K562 (cell line): ENCODE results near the gene UBR4. TPM values are rescaled to one million over a fixed set of nuclear protein-coding genes. Genes with fewer than 3 reads are reported as not detected.

Experiments
- C11orf30 ChIP-seq: fragments of 450-650 bp; IDR thresholded peaks from 2 replicates; pipeline ENCODE4 v1.6.1; 2016; ENCODE audit warnings: low read depth, mild to moderate bottlenecking
- CTBP1 ChIP-seq: fragments of 450-650 bp; IDR thresholded peaks from 2 replicates; pipeline ENCODE4 v1.6.1; 2016; ENCODE audit warnings: borderline replicate concordance
- FOXO4 ChIP-seq: fragments of 450-650 bp; formaldehyde crosslinking; IDR thresholded peaks from 2 replicates; pipeline ENCODE4 v1.4.0; 2020; ENCODE audit warnings: mild to moderate bottlenecking, moderate library complexity
- KDM1A ChIP-seq, 2 experiments: fragments of 450-650 bp; IDR thresholded peaks; 2 replicates each; pipeline ENCODE4 v1.6.1; 2016; ENCODE audit warnings: mild to moderate bottlenecking in 2 of 2
- KLF10 ChIP-seq: fragments of 250-450 bp; sonication (Bioruptor Pico); IDR thresholded peaks from 2 replicates; pipeline ENCODE4 v1.6.1; 2021; ENCODE audit warnings: matching md5 sums
- KLF16 ChIP-seq: IDR thresholded peaks from 2 replicates; pipeline ENCODE4 v1.6.1; 2016; ENCODE audit warnings: antibody characterized with exemption
- MAFG ChIP-seq: fragments of 450-650 bp; conservative IDR thresholded peaks from 2 replicates; pipeline ENCODE4 v1.6.1; 2016; ENCODE audit warnings: missing genetic modification characterization, missing compliant biosample characterization
- PBX2 ChIP-seq, 2 experiments: IDR thresholded peaks in 1 of 2; conservative IDR thresholded peaks in 1 of 2; 2 replicates each; pipeline ENCODE4 v1.6.1; 2016; ENCODE audit warnings: low read depth in 2 of 2, mild to moderate bottlenecking in 1 of 2, missing compliant biosample characterization in 1 of 2, missing genetic modification characterization in 1 of 2, moderate library complexity in 1 of 2
- PKNOX1 ChIP-seq: fragments of 450-650 bp; IDR thresholded peaks from 2 replicates; pipeline ENCODE4 v1.6.1; 2016
- PRMT5 ChIP-seq: sonication (generic); formaldehyde crosslinking; IDR thresholded peaks from 2 replicates; pipeline ENCODE4 v1.5.0; 2020; ENCODE audit warnings: missing genetic modification reagents
- RREB1 ChIP-seq: fragments of 250-450 bp; sonication (Bioruptor Pico); IDR thresholded peaks from 2 replicates; pipeline ENCODE4 v1.4.0; 2020
- STAT5A ChIP-seq: IDR thresholded peaks from 2 replicates; pipeline ENCODE4 v1.6.1; 2012; ENCODE audit warnings: low read length, inconsistent platforms, borderline replicate concordance
- TAL1 ChIP-seq: fragments of 450-650 bp; IDR thresholded peaks from 2 replicates; pipeline ENCODE4 v1.6.1; 2016; ENCODE audit warnings: mild to moderate bottlenecking
- ZBTB2 ChIP-seq: fragments of 450-650 bp; IDR thresholded peaks from 2 replicates; pipeline ENCODE4 v1.6.1; 2016; ENCODE audit warnings: antibody characterized with exemption
- polyA plus RNA-seq, 8 experiments: library from polyadenylated mRNA; depleted of rRNA in 4 of 8; stranded (reverse) in 5 of 8; unstranded in 3 of 8; fragments of >200 nt; fragmentation: Nextera tagmentation in 2 of 8; fragmentation: Illumina TruSeq in 1 of 8; extraction: Ambion mirVana in 2 of 8; extraction: Trizol in 1 of 8; gene quantifications; 2 replicates each; pipeline versions ENCODE4 v1.2.1 to v1.2.3, GENCODE V29; 2011 to 2014; ENCODE audit warnings: inconsistent platforms in 1 of 8, missing spikeins in 1 of 8
- total RNA-seq, 7 experiments: library from RNA; depleted of rRNA in 6 of 7; stranded (reverse); fragments of >200 nt in 6 of 7; fragmentation: Illumina TruSeq in 2 of 7; extraction: Trizol in 2 of 7; gene quantifications; 2 replicates each; pipeline versions ENCODE4 v1.2.1 to v1.2.3, GENCODE V29; 2011 to 2021; ENCODE audit warnings: low replicate concordance in 1 of 7

UBR4 gene
- total and polyA plus RNA-seq, 9 of the 15 experiments (the other 6 are each of a cell fraction or from before 2014, with no cell fraction given), result 55.4 to 277 (median 123) TPM

- TF ChIP-seq ZBTB2 (no peak), FOXO4 (CRISPR knock-in tag) (no peak), TAL1 (peak; percentile 62), KDM1A (IDR thresholded peaks at IDR 0.05) (peak; percentile 60 to 73), KLF16 (peak; percentile 85), RREB1 (CRISPR knock-in tag) (0 out of 2 replicates have a peak, but pooled peaks have one; percentile 3), PRMT5 (CRISPR knock-in tag) (no peak), CTBP1 (peak; percentile 76; the same call in 1 of the 2 replicates), PBX2 (CRISPR knock-in tag; IDR thresholded peaks at IDR 0.05; ENCODE audit: low read depth) (peak; percentile 33; the same call in 1 of the 2 replicates), PBX2 (tag; conservative IDR thresholded peaks at IDR 0.05; ENCODE audit: low read depth) (peak; percentile 94), KLF10 (CRISPR knock-in tag) (0 out of 2 replicates have a peak, but pooled peaks have one; percentile 38), C11orf30 (peak; percentile 44; the same call in 1 of the 2 replicates), PKNOX1 (peak; percentile 91), MAFG (tag) (peak; percentile 81), STAT5A (peak; percentile 34; the same call in 1 of the 2 replicates)
Observed at GRCh38 chr1:19112891-19113696, 97.0 kb downstream of the UBR4 start (continued).
